Measurements from ENCODE around the gene THADA.

Gene THADA

GRCh38 chr2:43430489-43430888, 165.3 kb downstream of the THADA start:
- Mint-ChIP-seq H3K27me3 (no peaks in the 10 kb centered on the region), H3K36me3 (peaks cover 25 to 44% of the 10 kb centered on the region in 2 donors), H3K9me3 (peaks cover 0 to 1% of the 10 kb centered on the region in 2 donors), H3K4me3 (no peak overlapping the region), H3K27ac (no peak overlapping the region), H3K4me1 (peaks cover 12% of the 10 kb centered on the region in 2 donors)
- DNase-seq = no peak
- no peak for ATAC-seq (replicated peaks)

- peaks cover 15 to 16% of the 10 kb centered on the region in 2 donors for H3K4me1 Mint-ChIP-seq
- H3K4me3 Mint-ChIP-seq = no peak overlapping the region
These were observed 166.5 kb downstream of the THADA start for GRCh38 chr2:43429369-43429768.

GRCh38 chr2:43427032-43427424, 168.8 kb downstream of the THADA start:
- no peaks in the 10 kb centered on the region for H3K9me3 Mint-ChIP-seq
- H3K27ac Mint-ChIP-seq = peak overlapping the region; percentile 56
- no peaks in the 10 kb centered on the region for H3K27me3 Mint-ChIP-seq
- ATAC-seq (replicated peaks) (no peak), DNase-seq (no peak)
- peak overlapping the region in 1 of 2 donors; percentile 6 for H3K4me3 Mint-ChIP-seq
- peaks cover 25 to 38% of the 10 kb centered on the region in 2 donors for H3K36me3 Mint-ChIP-seq
- H3K4me1 Mint-ChIP-seq = peaks cover 18 to 19% of the 10 kb centered on the region in 2 donors

More at GRCh38 chr2:43429369-43429768, 166.5 kb downstream of the THADA start:
- Mint-ChIP-seq H3K36me3 (peaks cover 18 to 44% of the 10 kb centered on the region in 2 donors), H3K27ac (no peak overlapping the region), H3K9me3 (peaks cover 0 to 1% of the 10 kb centered on the region in 2 donors), H3K27me3 (no peaks in the 10 kb centered on the region)
- no peak for DNase-seq
- ATAC-seq (replicated peaks) = no peak

DNA sequence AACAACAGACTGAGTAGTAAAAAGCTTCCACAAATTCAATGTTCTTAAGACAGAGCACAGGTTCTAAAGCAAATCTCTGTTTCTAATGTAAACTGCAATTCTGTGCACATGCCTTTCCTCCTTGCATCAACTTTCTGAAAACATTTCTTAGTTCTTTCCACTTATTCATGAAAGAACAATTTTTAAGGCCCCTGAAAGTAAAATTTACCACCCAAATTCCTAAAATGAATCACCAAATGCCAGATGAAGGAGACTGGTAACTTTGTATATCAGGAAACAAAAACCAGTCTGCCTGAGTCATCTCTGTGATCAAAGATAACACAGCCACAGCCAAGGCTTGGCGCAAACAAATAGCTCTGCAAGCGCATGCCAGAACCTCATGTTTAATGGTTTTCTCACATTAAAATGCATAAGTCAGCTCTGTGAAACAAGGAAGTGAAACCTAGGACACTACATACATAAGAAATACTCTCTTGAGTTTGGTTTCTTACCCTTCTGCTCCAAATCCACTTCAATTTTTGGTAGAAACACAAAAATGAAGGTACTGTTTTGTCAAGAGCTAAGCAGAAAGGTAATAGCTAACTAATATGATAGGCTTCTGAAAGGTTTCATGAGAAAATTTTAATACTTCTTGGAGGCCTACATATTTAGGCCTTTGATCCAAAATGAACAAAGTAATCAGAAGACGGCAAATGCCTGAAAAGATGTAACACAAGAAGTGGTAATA, 169.4 kb downstream of the THADA start:
- DNase-seq (peak; percentile 68), ATAC-seq (replicated peaks) (peak; percentile 99 to 100)
- no peaks in the 10 kb centered on the region for H3K9me3 Mint-ChIP-seq
- no peaks in the 10 kb centered on the region for H3K27me3 Mint-ChIP-seq
- H3K27ac Mint-ChIP-seq = peak overlapping the region; percentile 44
- peaks cover 25 to 41% of the 10 kb centered on the region in 2 donors for H3K36me3 Mint-ChIP-seq
- peak overlapping the region in 1 of 2 donors; percentile 41 for H3K4me3 Mint-ChIP-seq
- peaks cover 18 to 19% of the 10 kb centered on the region in 2 donors for H3K4me1 Mint-ChIP-seq

DNA sequence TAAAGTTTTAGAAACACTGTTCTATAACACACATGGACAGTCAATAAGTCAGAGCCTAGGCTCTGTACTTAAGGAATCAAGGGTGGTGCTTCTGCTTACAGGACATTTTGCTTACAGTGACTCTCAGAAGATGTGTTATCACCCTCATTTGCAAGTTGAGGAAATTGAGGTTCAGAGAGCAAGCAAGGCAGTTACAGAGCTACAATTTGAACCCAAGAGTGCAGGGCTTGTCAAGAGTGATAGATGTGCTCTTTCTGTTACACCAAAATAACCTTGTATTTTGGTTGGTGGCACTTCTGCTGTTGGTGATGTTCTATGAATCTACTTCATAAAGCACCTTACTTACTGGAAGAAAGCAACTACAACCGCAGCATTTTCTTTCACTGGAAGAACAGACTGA, 170.2 kb downstream of the THADA start:
- H3K9me3 Mint-ChIP-seq = no peaks in the 10 kb centered on the region
- peaks cover 23 to 42% of the 10 kb centered on the region in 2 donors for H3K36me3 Mint-ChIP-seq
- no peak overlapping the region for H3K27ac Mint-ChIP-seq
- H3K4me1 Mint-ChIP-seq = peaks cover 18 to 19% of the 10 kb centered on the region in 2 donors
- ATAC-seq (replicated peaks) (no peak), DNase-seq (no peak)
- no peaks in the 10 kb centered on the region for H3K27me3 Mint-ChIP-seq
- no peak overlapping the region for H3K4me3 Mint-ChIP-seq

- no peaks in the 10 kb centered on the region for H3K27me3 Mint-ChIP-seq
- DNase-seq = no peak
- no peak for ATAC-seq (replicated peaks)
- peaks cover 20 to 25% of the 10 kb centered on the region in 2 donors for H3K4me1 Mint-ChIP-seq
- H3K9me3 Mint-ChIP-seq = no peaks in the 10 kb centered on the region
- peaks cover 26 to 46% of the 10 kb centered on the region in 2 donors for H3K36me3 Mint-ChIP-seq
- H3K4me3 Mint-ChIP-seq = no peak overlapping the region
- no peak overlapping the region for H3K27ac Mint-ChIP-seq
These were observed 171.3 kb downstream of the THADA start for GRCh38 chr2:43424262-43425207.

DNA sequence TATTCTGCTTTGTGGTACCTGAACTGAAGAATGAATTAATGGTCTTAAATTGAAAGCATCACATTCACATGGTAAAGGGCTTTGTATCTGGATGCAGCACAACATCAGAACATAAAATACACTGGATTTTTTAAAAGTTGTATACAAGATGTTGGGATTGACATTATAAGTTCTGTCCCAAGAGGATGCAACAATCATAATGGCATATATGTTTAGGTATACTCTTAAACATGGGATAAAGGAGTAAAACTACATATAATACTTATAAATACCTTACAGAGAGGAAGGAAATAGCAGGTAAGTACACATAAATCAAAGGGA, 171.9 kb downstream of the THADA start:
- no peak overlapping the region for H3K27ac Mint-ChIP-seq

DNA sequence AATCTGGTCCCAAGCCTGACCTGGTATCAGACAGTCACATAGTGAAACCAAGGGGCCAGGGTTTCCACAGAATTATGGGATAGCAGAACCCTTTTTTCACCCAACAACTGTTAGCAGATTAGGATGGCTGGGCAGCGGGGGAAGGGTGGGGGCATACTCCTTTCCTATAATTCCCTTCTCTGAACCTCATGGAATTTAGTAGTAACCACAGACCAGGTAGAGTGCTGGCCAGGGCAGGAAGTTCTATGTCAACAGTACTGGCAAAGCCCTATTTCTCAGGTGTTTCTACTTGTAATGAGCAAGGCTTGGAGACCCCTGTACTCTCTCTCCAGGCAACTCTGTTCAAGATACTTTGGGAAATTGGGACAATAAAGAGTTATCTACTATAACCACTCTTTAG, 174.6 kb downstream of the THADA start:
- Mint-ChIP-seq H3K27me3 (no peaks in the 10 kb centered on the region), H3K4me1 (peaks cover 13 to 22% of the 10 kb centered on the region in 2 donors), H3K36me3 (peaks cover 24 to 47% of the 10 kb centered on the region in 2 donors), H3K27ac (no peak overlapping the region), H3K9me3 (no peaks in the 10 kb centered on the region), H3K4me3 (no peak overlapping the region)
- ATAC-seq (replicated peaks) = no peak
- no peak for DNase-seq

More for the DNA sequence above, 171.9 kb downstream of the THADA start:
- DNase-seq = no peak
- peaks cover 20 to 25% of the 10 kb centered on the region in 2 donors for H3K4me1 Mint-ChIP-seq
- H3K36me3 Mint-ChIP-seq = peaks cover 25 to 46% of the 10 kb centered on the region in 2 donors
- H3K27me3 Mint-ChIP-seq = no peaks in the 10 kb centered on the region
- no peak overlapping the region for H3K4me3 Mint-ChIP-seq
- no peak for ATAC-seq (replicated peaks)
- H3K9me3 Mint-ChIP-seq = no peaks in the 10 kb centered on the region

DNA sequence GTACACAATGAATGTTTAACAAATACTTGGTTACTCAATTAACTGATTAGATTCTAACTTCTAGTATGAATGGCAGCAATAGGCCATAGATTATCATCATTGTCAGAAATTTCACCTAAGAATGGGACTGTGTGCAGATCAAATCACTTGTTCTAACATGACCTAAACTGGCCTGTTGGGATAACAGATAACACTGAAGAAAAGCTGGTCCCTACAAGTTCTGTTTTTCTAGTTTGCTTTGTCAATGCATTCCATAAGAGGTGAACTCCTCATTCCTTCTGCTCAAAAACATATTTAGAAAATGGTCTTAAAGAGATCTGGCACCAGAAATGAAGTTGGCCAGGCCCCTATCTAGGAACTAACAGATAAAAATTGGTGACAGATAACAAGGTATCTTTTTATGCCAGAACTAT, 175.4 kb downstream of the THADA start:
- Mint-ChIP-seq H3K9me3 (no peaks in the 10 kb centered on the region), H3K27ac (no peak overlapping the region), H3K4me1 (peaks cover 13 to 21% of the 10 kb centered on the region in 2 donors), H3K4me3 (no peak overlapping the region), H3K36me3 (peaks cover 24 to 50% of the 10 kb centered on the region in 2 donors), H3K27me3 (no peaks in the 10 kb centered on the region)
- no peak for DNase-seq
- ATAC-seq (replicated peaks) = no peak

DNA sequence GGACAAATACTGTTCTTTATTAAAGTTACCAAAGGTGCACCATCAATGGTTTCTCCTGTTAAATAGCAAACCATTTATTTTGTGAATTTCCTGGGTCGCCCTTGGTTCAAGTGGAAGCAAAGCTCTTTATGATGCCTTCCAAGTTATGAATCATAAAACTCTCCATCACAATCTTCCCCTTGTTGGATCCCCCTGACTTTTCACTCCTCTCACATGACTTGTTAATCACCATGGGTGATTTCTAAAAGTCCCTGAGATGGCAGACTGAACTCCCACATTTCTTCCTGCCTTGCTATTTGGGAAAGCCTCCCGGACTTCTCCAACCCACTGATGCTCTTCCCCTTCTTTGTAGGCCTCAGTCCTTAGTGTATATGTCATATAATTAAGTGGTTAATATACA, 176.0 kb downstream of the THADA start:
- no peak overlapping the region for H3K4me3 Mint-ChIP-seq
- ATAC-seq (replicated peaks) (no peak), DNase-seq (no peak)
- H3K27ac Mint-ChIP-seq = no peak overlapping the region
- peaks cover 10 to 21% of the 10 kb centered on the region in 2 donors for H3K4me1 Mint-ChIP-seq
- no peaks in the 10 kb centered on the region for H3K9me3 Mint-ChIP-seq
- H3K36me3 Mint-ChIP-seq = peaks cover 24 to 54% of the 10 kb centered on the region in 2 donors
- H3K27me3 Mint-ChIP-seq = no peaks in the 10 kb centered on the region

DNA sequence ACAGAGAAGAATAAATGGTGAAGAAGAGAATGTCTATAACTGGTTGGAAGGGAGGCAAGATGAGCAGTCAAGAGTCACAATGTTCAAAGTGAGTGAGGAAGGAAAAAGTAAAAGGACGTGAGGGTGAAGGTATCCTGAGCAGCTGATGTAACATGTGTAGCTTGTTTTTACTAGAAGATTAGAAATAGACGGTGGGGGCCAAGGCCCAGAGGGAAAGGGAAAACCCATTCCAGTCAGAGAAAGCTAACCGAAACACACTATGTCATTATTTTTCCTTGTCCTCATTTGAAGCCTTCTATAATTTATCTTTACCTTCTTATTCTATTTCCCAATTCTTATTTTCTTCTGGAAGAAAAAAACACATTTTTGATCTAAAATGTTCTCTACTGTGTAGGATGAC, 176.6 kb downstream of the THADA start:
- Mint-ChIP-seq H3K27ac (no peak overlapping the region), H3K27me3 (no peaks in the 10 kb centered on the region), H3K4me1 (peaks cover 8 to 16% of the 10 kb centered on the region in 2 donors), H3K36me3 (peaks cover 24 to 56% of the 10 kb centered on the region in 2 donors), H3K9me3 (no peaks in the 10 kb centered on the region), H3K4me3 (no peak overlapping the region)
- DNase-seq (no peak), ATAC-seq (replicated peaks) (no peak)

- H3K27ac Mint-ChIP-seq = no peak overlapping the region
- H3K36me3 Mint-ChIP-seq = peaks cover 24 to 55% of the 10 kb centered on the region in 2 donors
- ATAC-seq (replicated peaks) = no peak
These were observed 177.2 kb downstream of the THADA start for GRCh38 chr2:43418680-43419079.

GRCh38 chr2:43417300-43417699, 178.5 kb downstream of the THADA start:
- DNase-seq = no peak
- Mint-ChIP-seq H3K27me3 (no peaks in the 10 kb centered on the region), H3K36me3 (peaks cover 16 to 53% of the 10 kb centered on the region in 2 donors), H3K27ac (no peak overlapping the region), H3K4me3 (no peak overlapping the region), H3K9me3 (no peaks in the 10 kb centered on the region), H3K4me1 (peaks cover 7 to 14% of the 10 kb centered on the region in 2 donors)
- ATAC-seq (replicated peaks) = no peak

More at GRCh38 chr2:43418680-43419079, 177.2 kb downstream of the THADA start:
- no peak overlapping the region for H3K4me3 Mint-ChIP-seq
- DNase-seq = no peak
- H3K4me1 Mint-ChIP-seq = peaks cover 7 to 14% of the 10 kb centered on the region in 2 donors
- no peaks in the 10 kb centered on the region for H3K9me3 Mint-ChIP-seq
- no peaks in the 10 kb centered on the region for H3K27me3 Mint-ChIP-seq

GRCh38 chr2:43415592-43415991, 180.2 kb downstream of the THADA start:
- Mint-ChIP-seq H3K4me3 (no peak overlapping the region), H3K9me3 (no peaks in the 10 kb centered on the region), H3K4me1 (peaks cover 7 to 14% of the 10 kb centered on the region in 2 donors), H3K27me3 (no peaks in the 10 kb centered on the region), H3K27ac (no peak overlapping the region), H3K36me3 (peaks cover 16 to 46% of the 10 kb centered on the region in 2 donors)
- ATAC-seq (replicated peaks) = no peak
- DNase-seq = no peak
